GM23338 (cell line): ENCODE results near the gene RAP1GAP2.

Experiments
- CREB1 ChIP-seq: fragments of 250-450 bp; sonication (Bioruptor Pico); IDR thresholded peaks from 2 replicates; pipeline ENCODE4 v1.5.0; 2020; ENCODE audit warnings: low read depth, mild to moderate bottlenecking, moderate library complexity
- CTCF ChIP-seq, 2 experiments: fragments of 200-600 bp in 1 of 2; sonication (generic) in 1 of 2; conservative IDR thresholded peaks; 2 replicates each; pipeline versions ENCODE4 v1.5.1 to v1.6.1; 2016 to 2017; ENCODE audit warnings: antibody characterized with exemption in 2 of 2, low read depth in 2 of 2, mild to moderate bottlenecking in 2 of 2, moderate library complexity in 1 of 2
- ETS1 ChIP-seq: IDR thresholded peaks from 2 replicates; pipeline ENCODE4 v1.6.1; 2016; ENCODE audit warnings: antibody characterized with exemption
- EZH2 ChIP-seq: fragments of 200-600 bp; sonication (generic); IDR thresholded peaks from one replicate; pipeline ENCODE4 v1.8.0; 2017; ENCODE audit warnings: antibody characterized with exemption, mild to moderate bottlenecking, low read depth; ENCODE audit not compliant: unreplicated experiment
- EZH2phosphoT487 ChIP-seq: fragments of 200-600 bp; sonication (generic); IDR thresholded peaks from one replicate; pipeline ENCODE4 v1.8.1; 2018; ENCODE audit warnings: antibody characterized with exemption; ENCODE audit not compliant: unreplicated experiment
- NANOG ChIP-seq: IDR thresholded peaks from 2 replicates; pipeline ENCODE4 v1.6.1; 2016; ENCODE audit warnings: antibody characterized with exemption, borderline replicate concordance
- POLR2AphosphoS5 ChIP-seq: IDR thresholded peaks from 2 replicates; pipeline ENCODE4 v1.6.1; 2016; ENCODE audit warnings: antibody characterized with exemption, low read depth
- REST ChIP-seq: IDR thresholded peaks from one replicate; pipeline ENCODE4 v1.6.1; 2018; ENCODE audit warnings: antibody characterized with exemption; ENCODE audit not compliant: unreplicated experiment
- TF ChIP-seq, protein P1 (sequence below): fragments of 250-450 bp; sonication (Bioruptor Pico); IDR thresholded peaks from 2 replicates; pipeline ENCODE4 v1.5.0; 2020; ENCODE audit warnings: mild to moderate bottlenecking, moderate library complexity

DNA sequence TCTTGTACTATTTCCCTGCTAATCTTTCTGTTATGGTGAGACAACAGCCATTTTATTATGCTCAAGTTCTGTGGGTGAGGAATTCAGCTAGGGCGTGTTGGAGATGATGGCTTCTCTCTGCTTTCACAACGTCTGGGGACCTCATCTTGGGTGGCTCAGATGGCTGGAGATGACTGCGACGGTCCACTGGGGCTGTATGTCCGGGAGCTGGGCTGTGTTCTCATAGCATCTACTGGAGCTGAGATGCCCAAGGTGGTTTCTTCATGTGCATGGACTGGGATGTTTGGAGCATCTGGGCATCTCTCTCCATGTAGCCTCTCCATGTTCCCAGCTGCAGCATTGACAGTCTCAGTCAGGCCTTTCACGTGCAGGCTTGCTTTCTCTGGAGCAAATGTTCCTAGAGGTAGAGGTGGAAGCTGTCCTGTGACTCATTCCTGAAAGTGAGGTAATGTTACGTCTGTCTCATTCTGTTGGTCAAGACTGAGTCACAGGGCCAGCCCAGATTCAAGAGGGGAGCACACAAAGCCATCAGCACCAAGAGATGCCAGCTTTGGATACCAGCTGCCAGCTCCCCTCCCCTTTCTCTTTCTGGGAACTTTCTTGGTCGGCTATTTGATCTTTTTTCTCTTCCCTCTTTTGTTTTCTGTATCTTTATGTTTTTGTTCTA, 96.2 kb downstream of the RAP1GAP2 start:
- no peak for TF ChIP-seq CTCF (conservative IDR thresholded peaks at IDR 0.05; ENCODE audit: low read depth in 2 of 2)
- TF ChIP-seq EZH2 = no peak
- TF ChIP-seq POLR2AphosphoS5 = no peak
- TF ChIP-seq REST = no peak
- no peak for TF ChIP-seq EZH2phosphoT487
- TF ChIP-seq, protein P1, sequence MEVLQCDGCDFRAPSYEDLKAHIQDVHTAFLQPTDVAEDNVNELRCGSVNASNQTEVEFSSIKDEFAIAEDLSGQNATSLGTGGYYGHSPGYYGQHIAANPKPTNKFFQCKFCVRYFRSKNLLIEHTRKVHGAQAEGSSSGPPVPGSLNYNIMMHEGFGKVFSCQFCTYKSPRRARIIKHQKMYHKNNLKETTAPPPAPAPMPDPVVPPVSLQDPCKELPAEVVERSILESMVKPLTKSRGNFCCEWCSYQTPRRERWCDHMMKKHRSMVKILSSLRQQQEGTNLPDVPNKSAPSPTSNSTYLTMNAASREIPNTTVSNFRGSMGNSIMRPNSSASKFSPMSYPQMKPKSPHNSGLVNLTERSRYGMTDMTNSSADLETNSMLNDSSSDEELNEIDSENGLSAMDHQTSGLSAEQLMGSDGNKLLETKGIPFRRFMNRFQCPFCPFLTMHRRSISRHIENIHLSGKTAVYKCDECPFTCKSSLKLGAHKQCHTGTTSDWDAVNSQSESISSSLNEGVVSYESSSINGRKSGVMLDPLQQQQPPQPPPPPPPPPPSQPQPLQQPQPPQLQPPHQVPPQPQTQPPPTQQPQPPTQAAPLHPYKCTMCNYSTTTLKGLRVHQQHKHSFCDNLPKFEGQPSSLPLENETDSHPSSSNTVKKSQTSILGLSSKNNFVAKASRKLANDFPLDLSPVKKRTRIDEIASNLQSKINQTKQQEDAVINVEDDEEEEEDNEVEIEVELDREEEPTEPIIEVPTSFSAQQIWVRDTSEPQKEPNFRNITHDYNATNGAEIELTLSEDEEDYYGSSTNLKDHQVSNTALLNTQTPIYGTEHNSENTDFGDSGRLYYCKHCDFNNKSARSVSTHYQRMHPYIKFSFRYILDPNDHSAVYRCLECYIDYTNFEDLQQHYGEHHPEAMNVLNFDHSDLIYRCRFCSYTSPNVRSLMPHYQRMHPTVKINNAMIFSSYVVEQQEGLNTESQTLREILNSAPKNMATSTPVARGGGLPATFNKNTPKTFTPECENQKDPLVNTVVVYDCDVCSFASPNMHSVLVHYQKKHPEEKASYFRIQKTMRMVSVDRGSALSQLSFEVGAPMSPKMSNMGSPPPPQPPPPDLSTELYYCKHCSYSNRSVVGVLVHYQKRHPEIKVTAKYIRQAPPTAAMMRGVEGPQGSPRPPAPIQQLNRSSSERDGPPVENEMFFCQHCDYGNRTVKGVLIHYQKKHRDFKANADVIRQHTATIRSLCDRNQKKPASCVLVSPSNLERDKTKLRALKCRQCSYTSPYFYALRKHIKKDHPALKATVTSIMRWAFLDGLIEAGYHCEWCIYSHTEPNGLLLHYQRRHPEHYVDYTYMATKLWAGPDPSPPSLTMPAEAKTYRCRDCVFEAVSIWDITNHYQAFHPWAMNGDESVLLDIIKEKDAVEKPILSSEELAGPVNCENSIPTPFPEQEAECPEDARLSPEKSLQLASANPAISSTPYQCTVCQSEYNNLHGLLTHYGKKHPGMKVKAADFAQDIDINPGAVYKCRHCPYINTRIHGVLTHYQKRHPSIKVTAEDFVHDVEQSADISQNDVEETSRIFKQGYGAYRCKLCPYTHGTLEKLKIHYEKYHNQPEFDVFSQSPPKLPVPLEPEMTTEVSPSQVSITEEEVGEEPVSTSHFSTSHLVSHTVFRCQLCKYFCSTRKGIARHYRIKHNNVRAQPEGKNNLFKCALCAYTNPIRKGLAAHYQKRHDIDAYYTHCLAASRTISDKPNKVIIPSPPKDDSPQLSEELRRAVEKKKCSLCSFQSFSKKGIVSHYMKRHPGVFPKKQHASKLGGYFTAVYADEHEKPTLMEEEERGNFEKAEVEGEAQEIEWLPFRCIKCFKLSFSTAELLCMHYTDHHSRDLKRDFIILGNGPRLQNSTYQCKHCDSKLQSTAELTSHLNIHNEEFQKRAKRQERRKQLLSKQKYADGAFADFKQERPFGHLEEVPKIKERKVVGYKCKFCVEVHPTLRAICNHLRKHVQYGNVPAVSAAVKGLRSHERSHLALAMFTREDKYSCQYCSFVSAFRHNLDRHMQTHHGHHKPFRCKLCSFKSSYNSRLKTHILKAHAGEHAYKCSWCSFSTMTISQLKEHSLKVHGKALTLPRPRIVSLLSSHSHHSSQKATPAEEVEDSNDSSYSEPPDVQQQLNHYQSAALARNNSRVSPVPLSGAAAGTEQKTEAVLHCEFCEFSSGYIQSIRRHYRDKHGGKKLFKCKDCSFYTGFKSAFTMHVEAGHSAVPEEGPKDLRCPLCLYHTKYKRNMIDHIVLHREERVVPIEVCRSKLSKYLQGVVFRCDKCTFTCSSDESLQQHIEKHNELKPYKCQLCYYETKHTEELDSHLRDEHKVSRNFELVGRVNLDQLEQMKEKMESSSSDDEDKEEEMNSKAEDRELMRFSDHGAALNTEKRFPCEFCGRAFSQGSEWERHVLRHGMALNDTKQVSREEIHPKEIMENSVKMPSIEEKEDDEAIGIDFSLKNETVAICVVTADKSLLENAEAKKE (CRISPR knock-in tag) = no peak
- no peak for TF ChIP-seq ETS1
- TF ChIP-seq CREB1 (CRISPR knock-in tag) = no peak
- no peak for TF ChIP-seq NANOG
